HuH-7 (cell line): ENCODE results near the gene PCCA.
A peak's percentile ranks its signal among the peaks of the same experiment; 100 is the strongest.
"Not testable (repeated sequence)": the region's sequence is repeated elsewhere in the genome, so short reads cannot be mapped to it uniquely, and the experiment has no call there.

Experiments used
- DNase-seq: peaks from one replicate; pipeline ENCODE4 v3.0.0; 2011; ENCODE audit warnings: low spot score

The PCCA gene

GRCh38 chr13:100195568-100195967, 106.7 kb downstream of the PCCA start:
- DNase-seq: no peak

- no peak for DNase-seq
These were observed 107.5 kb downstream of the PCCA start for GRCh38 chr13:100196375-100196774.

GRCh38 chr13:100197116-100197515, 108.2 kb downstream of the PCCA start:
- DNase-seq: no peak

GRCh38 chr13:100197591-100198365, 108.9 kb downstream of the PCCA start:
- DNase-seq: no peak

GRCh38 chr13:100203696-100204367, 114.9 kb downstream of the PCCA start:
- no peak for DNase-seq

GRCh38 chr13:100208002-100208401, 119.1 kb downstream of the PCCA start:
- no peak for DNase-seq

GRCh38 chr13:100208626-100209025, 119.7 kb downstream of the PCCA start:
- no peak for DNase-seq

- no peak for DNase-seq
These were observed 121.2 kb downstream of the PCCA start for GRCh38 chr13:100209857-100210825.

GRCh38 chr13:100211016-100211710, 122.3 kb downstream of the PCCA start:
- DNase-seq: no peak

GRCh38 chr13:100212904-100213553, 124.1 kb downstream of the PCCA start:
- no peak for DNase-seq

GRCh38 chr13:100213576-100213975, 124.7 kb downstream of the PCCA start:
- no peak for DNase-seq

GRCh38 chr13:100214886-100215285, 126.0 kb downstream of the PCCA start:
- no peak for DNase-seq

GRCh38 chr13:100221166-100221565, 132.3 kb downstream of the PCCA start:
- DNase-seq: no peak

- not testable (repeated sequence) for DNase-seq
These were observed 135.2 kb downstream of the PCCA start for GRCh38 chr13:100223966-100224530.

- no peak for DNase-seq
These were observed 140.7 kb downstream of the PCCA start for GRCh38 chr13:100229603-100230002.

GRCh38 chr13:100230769-100231149, 141.9 kb downstream of the PCCA start:
- no peak for DNase-seq

- no peak for DNase-seq
These were observed 142.3 kb downstream of the PCCA start for GRCh38 chr13:100231176-100231575.

- no peak for DNase-seq
These were observed 145.1 kb downstream of the PCCA start for GRCh38 chr13:100234006-100234405.

GRCh38 chr13:100234524-100235136, 145.7 kb downstream of the PCCA start:
- no peak for DNase-seq

GRCh38 chr13:100235311-100235901, 146.5 kb downstream of the PCCA start:
- peak; percentile 29 for DNase-seq
